ENCODE measurements around the gene CRABP1.

CRABP1 gene

GRCh38 chr15:78301326-78301725, 38.8 kb upstream of the CRABP1 start:
- no peak for TF ChIP-seq CTCF (IDR thresholded peaks at IDR 0.05)
- intact Hi-C loops (cut with DNase I; ENCODE audit: low total_unique reads) = no loop called here
- H3K4me3 ChIP-seq = no peak overlapping the region
- peaks cover 0 to 20% of the 10 kb centered on the region in 2 donors for H3K27me3 ChIP-seq
- H3K4me1 ChIP-seq = peaks cover 0 to 18% (median 14%) of the 10 kb centered on the region in 4 donors
- no peak for DNase-seq
- H3K9me3 ChIP-seq = no peaks in the 10 kb centered on the region
- no peaks in the 10 kb centered on the region for H3K36me3 ChIP-seq
- no peak overlapping the region for H3K27ac ChIP-seq

- TF ChIP-seq CTCF (IDR thresholded peaks at IDR 0.05) = no peak
Observed at GRCh38 chr15:78301828-78302227, 38.3 kb upstream of the CRABP1 start.

GRCh38 chr15:78302579-78303312, 37.4 kb upstream of the CRABP1 start:
- intact Hi-C loops (cut with DNase I; ENCODE audit: low total_unique reads) = no loop called here

More at GRCh38 chr15:78301828-78302227, 38.3 kb upstream of the CRABP1 start:
- Histone ChIP-seq H3K36me3 (no peaks in the 10 kb centered on the region), H3K27me3 (peaks cover 0 to 24% of the 10 kb centered on the region in 2 donors), H3K9me3 (no peaks in the 10 kb centered on the region), H3K27ac (no peak overlapping the region), H3K4me3 (no peak overlapping the region), H3K4me1 (peaks cover 0 to 18% (median 12%) of the 10 kb centered on the region in 4 donors)
- intact Hi-C loops (cut with DNase I; ENCODE audit: low total_unique reads) = no loop called here
- no peak for DNase-seq

GRCh38 chr15:78304216-78305066, 35.7 kb upstream of the CRABP1 start:
- Histone ChIP-seq H3K4me1 (peaks cover 0 to 5% (median 0%) of the 10 kb centered on the region in 4 donors), H3K9me3 (no peaks in the 10 kb centered on the region), H3K27ac (no peak overlapping the region), H3K36me3 (no peaks in the 10 kb centered on the region), H3K4me3 (no peak overlapping the region), H3K27me3 (peaks cover 0 to 44% of the 10 kb centered on the region in 2 donors)
- peak in 1 of 2 donors; percentile 48 for DNase-seq
- intact Hi-C loops (cut with DNase I; ENCODE audit: low total_unique reads) = no loop called here
- no peak for TF ChIP-seq CTCF (IDR thresholded peaks at IDR 0.05)

More at GRCh38 chr15:78302579-78303312, 37.4 kb upstream of the CRABP1 start:
- H3K27ac ChIP-seq = no peak overlapping the region
- no peak for TF ChIP-seq CTCF (IDR thresholded peaks at IDR 0.05)
- peaks cover 0 to 28% of the 10 kb centered on the region in 2 donors for H3K27me3 ChIP-seq
- H3K36me3 ChIP-seq = no peaks in the 10 kb centered on the region
- no peaks in the 10 kb centered on the region for H3K9me3 ChIP-seq
- no peak overlapping the region for H3K4me3 ChIP-seq
- peaks cover 0 to 18% (median 11%) of the 10 kb centered on the region in 4 donors for H3K4me1 ChIP-seq
- DNase-seq = no peak

- intact Hi-C loops (cut with DNase I; ENCODE audit: low total_unique reads) = no loop called here
- DNase-seq = no peak
- Histone ChIP-seq H3K27ac (no peak overlapping the region), H3K36me3 (no peaks in the 10 kb centered on the region), H3K4me1 (no peaks in the 10 kb centered on the region), H3K9me3 (no peaks in the 10 kb centered on the region), H3K27me3 (peaks cover 0 to 58% of the 10 kb centered on the region in 2 donors), H3K4me3 (no peak overlapping the region)
- TF ChIP-seq CTCF (IDR thresholded peaks at IDR 0.05) = no peak
Observed at GRCh38 chr15:78306176-78306774, 33.9 kb upstream of the CRABP1 start.
